Lower leg skin (tissue), 4 donors: ENCODE data around the gene LRRC17. TPM values are rescaled to one million over a fixed set of nuclear protein-coding genes. Genes with fewer than 3 reads are reported as not detected.
A peak's percentile ranks its signal among the peaks of the same experiment; 100 is the strongest.

Source experiments
- DNase-seq, 2 donors: peaks; one replicate each; pipeline ENCODE4 v3.0.0-alpha.2; 2019; ENCODE audit warnings: low spot score in 2 of 2
- H3K4me3 ChIP-seq: fragments of 200-600 bp; sonication (generic); 2 replicates; pipeline ENCODE4 v1.5.1; 2017; ENCODE audit warnings: mild to moderate bottlenecking, low read depth; ENCODE audit not compliant: poor library complexity, severe bottlenecking
- CTCF ChIP-seq, 3 donors: fragments of 450-650 bp; IDR thresholded peaks; one replicate each; pipeline ENCODE4 v1.5.1; 2016; ENCODE audit warnings: antibody characterized with exemption in 3 of 3, mild to moderate bottlenecking in 3 of 3, moderate library complexity in 2 of 3
- POLR2A ChIP-seq, 2 donors: fragments of 450-650 bp; IDR thresholded peaks; one replicate each; pipeline ENCODE4 v1.6.1; 2016 to 2017; ENCODE audit warnings: antibody characterized with exemption in 2 of 2, mild to moderate bottlenecking in 1 of 2, moderate library complexity in 1 of 2
- WGBS, 2 donors: methylation state at CpG; one replicate each; pipeline ENCODE4 v1.1.5; 2018; 5-methylcytosine and 5-hydroxymethylcytosine counted together
- intact Hi-C: fragments of 100-400 bp; cut with DNase I; formaldehyde crosslinking; loops from one replicate; pipeline ENCODE4 v1.15.0; 2023; ENCODE audit warnings: low total_unique reads
- total RNA-seq, 4 donors: library from RNA; depleted of rRNA; stranded (reverse); fragments of >200 nt; gene quantifications; one replicate each; pipeline ENCODE4 v1.1.0, GENCODE V29; 2016

The LRRC17 gene
- total RNA-seq, 4 donors from 2014 or later = 1.1 to 4.4 (median 3.2) TPM

DNA sequence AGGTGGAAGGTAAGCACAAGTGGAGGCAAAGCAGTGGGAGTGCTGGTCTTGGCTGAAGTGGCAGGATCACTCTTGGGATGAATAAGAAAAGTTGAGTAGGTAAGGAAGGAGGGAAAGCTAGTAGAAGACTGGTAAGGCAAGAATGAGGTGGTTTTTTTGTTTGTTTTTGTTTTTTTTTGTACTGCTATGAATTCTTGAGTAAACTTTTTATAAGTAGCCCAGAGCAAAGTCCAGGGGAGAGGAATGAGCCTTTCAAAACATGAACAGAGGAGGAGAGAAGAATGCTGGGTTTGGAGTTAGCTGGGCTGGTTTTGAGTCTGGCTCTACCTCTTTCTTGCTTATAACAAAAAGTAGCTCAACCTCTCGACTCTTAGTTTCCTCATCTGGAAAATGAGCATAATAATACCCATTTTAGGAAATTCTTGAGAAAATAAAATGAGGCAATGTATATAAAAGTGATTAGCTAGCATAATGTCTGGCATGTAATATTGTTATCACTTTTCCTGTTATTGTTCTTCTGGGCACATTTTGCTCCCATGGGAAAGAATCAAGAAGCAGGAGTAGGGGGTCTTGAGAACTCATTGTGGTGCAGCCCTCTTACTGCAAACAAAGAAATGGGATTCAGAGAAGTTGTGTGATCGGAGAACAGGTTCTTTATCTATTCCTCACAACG, 24.1 kb upstream of the LRRC17 start:
- intact Hi-C loops = no loop called here
- WGBS, 2 donors = 88 to 90% methylated on average over 3 of the region's 3 CpGs
- H3K4me3 ChIP-seq = no peak overlapping the region
- DNase-seq = no peak
- TF ChIP-seq CTCF (IDR thresholded peaks at IDR 0.05) (no peak), POLR2A (IDR thresholded peaks at IDR 0.05) (no peak)

- no peak for DNase-seq
Measured at GRCh38 chr7:102889851-102890250, 22.9 kb upstream of the LRRC17 start.

DNA sequence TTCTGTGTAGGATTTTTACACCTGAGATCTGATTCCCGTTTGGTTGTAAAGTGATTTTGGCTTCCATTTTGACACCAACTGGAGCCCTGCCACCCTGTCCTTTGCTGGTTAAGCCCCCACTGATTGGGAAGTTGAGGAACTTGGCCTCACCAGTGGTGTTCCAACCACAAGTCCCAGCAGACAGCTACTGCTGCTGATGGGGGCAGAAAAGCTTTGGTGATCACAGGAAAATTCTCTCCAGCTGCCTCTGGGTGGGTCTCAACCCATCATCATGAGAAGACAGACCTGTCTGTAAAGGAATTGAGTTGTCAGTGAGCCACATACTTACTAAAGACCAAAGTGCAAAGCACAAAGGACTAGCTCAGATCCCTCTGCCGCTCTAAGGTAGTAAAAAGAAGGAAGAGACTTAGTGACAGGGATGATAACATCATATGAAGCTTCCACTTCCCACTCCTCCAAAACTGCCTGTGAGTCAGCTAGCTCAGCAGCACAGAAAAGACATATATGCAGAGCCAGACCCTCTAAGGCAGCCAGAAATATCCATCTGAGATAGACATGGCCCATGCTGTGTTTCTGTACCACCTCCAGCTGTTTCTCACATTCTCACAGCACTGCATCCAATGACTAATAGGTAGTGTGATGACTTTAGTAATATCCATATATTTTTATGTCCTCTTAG, 22.4 kb upstream of the LRRC17 start:
- WGBS, 2 donors = 71 to 74% methylated on average over 2 of the region's 2 CpGs

More at GRCh38 chr7:102889851-102890250, 22.9 kb upstream of the LRRC17 start:
- H3K4me3 ChIP-seq = no peak overlapping the region
- intact Hi-C loops = no loop called here
- TF ChIP-seq POLR2A (IDR thresholded peaks at IDR 0.05) = no peak
- TF ChIP-seq CTCF (IDR thresholded peaks at IDR 0.05) = no peak
- 60 to 88% methylated on average over 2 of the region's 2 CpGs for WGBS, 2 donors

GRCh38 chr7:102890971-102891692, 21.7 kb upstream of the LRRC17 start:
- intact Hi-C loops = no loop called here
- H3K4me3 ChIP-seq = no peak overlapping the region
- no peak for DNase-seq
- TF ChIP-seq CTCF (IDR thresholded peaks at IDR 0.05) = no peak
- no peak for TF ChIP-seq POLR2A (IDR thresholded peaks at IDR 0.05)
- 72 to 75% methylated on average over 5 of the region's 5 CpGs for WGBS, 2 donors

More for the DNA sequence above, 22.4 kb upstream of the LRRC17 start:
- TF ChIP-seq CTCF (IDR thresholded peaks at IDR 0.05) (no peak), POLR2A (IDR thresholded peaks at IDR 0.05) (no peak)
- intact Hi-C loops = no loop called here
- no peak overlapping the region for H3K4me3 ChIP-seq
- no peak for DNase-seq

DNA sequence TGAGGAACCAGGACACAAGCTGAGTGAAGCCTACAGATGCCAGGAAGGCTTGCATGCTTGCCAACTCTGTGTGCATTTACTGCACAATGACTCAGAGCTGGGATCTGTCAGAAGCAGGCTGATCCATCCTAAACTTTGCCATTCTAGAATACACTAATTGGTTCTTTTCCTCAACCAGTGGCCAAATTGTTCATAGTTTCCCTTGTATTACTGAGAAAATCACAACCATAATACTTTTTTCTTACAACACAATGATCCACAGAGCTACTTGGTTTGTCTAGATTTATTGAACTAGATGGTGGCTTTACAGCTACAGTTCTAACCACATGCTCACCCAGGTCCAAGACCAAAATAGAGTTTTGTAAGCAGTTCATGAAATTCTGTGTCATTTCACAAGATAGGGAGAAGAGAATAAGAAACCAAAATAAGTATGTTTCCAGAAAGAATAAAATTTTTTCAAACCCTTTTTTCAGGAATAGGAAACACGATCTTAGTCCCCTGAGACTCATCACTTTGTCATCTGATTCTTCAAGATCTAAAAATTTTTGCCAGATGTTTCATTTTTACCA, 21.0 kb upstream of the LRRC17 start:
- DNase-seq = peak in 1 of 2 donors; percentile 39
- 36 to 49% methylated on average over 1 of the region's 1 CpG for WGBS, 2 donors
- H3K4me3 ChIP-seq = no peak overlapping the region
- intact Hi-C loops = no loop called here
- TF ChIP-seq CTCF (IDR thresholded peaks at IDR 0.05) (no peak), POLR2A (IDR thresholded peaks at IDR 0.05) (no peak)
